ENCODE results near the gene SDC3. TPM values are rescaled to one million over a fixed set of nuclear protein-coding genes. Genes with fewer than 3 reads are reported as not detected.

The SDC3 gene
- total RNA-seq, 1 donor from 2014 or later = 0.71 TPM

DNA sequence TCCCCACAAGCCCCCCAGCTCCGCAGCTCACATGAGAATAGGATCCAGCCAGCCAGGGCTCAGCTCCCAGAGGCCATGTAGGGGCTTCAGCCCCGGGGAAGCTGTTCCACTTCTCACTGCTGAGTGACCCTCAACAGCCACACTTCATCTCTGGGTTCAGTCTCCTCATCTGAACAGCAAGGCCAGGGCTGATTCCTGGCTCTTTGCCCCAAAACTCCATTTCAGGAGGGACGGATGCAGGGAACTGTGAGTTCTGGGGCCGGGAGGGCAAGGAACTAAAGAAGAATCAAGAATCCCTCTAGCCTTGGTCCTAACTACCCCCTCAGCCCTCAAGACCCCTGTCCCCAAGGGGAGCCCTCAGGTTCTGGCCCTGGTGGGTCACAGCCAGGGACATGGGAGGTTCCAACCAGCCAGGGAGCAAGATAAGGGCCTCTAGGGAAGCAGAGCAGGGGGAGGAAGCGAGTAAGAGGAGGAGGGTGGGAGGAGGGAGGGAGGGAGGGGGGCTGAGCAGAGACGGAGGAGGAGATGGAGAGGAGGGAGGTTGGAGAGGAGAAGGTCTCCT, 13.1 kb downstream of the SDC3 start:
- Mint-ChIP-seq H3K4me3 (no peak overlapping the region), H3K27ac (no peak overlapping the region), H3K4me1 (peaks cover 25% of the 10 kb centered on the region), H3K27me3 (peaks cover 29% of the 10 kb centered on the region), H3K9me3 (no peaks in the 10 kb centered on the region), H3K36me3 (ENCODE audit: low read depth) (no peaks in the 10 kb centered on the region)
- ATAC-seq (ENCODE audit: low read depth) (no peak), DNase-seq (no peak)
- ChIA-PET CTCF (no interaction called here), POLR2A (no interaction called here)
- intact Hi-C loops (cut with micrococcal nuclease) = no loop called here
- no peak for TF ChIP-seq CTCF (IDR thresholded peaks at IDR 0.05)

- ATAC-seq (ENCODE audit: low read depth) = no peak
- peaks cover 29% of the 10 kb centered on the region for H3K27me3 Mint-ChIP-seq
- no peak overlapping the region for H3K4me3 Mint-ChIP-seq
Measured at GRCh38 chr1:30894508-30894973, 14.0 kb downstream of the SDC3 start.

GRCh38 chr1:30893776-30894507, 14.6 kb downstream of the SDC3 start:
- Mint-ChIP-seq H3K27ac (no peak overlapping the region), H3K4me3 (no peak overlapping the region), H3K9me3 (no peaks in the 10 kb centered on the region), H3K36me3 (ENCODE audit: low read depth) (no peaks in the 10 kb centered on the region), H3K27me3 (peaks cover 31% of the 10 kb centered on the region), H3K4me1 (peaks cover 17% of the 10 kb centered on the region)
- no peak for TF ChIP-seq CTCF (IDR thresholded peaks at IDR 0.05)
- ChIA-PET CTCF (interaction anchor here (1.3 kb wide), 1 partner anchor 93 kb away, joined by 3 read pairs; no protein-coding TSS in a partner anchor), POLR2A (no interaction called here)
- no peak for ATAC-seq (ENCODE audit: low read depth)
- intact Hi-C loops (cut with micrococcal nuclease) = no loop called here
- no peak for DNase-seq

More at GRCh38 chr1:30894508-30894973, 14.0 kb downstream of the SDC3 start:
- Mint-ChIP-seq H3K36me3 (ENCODE audit: low read depth) (no peaks in the 10 kb centered on the region), H3K9me3 (no peaks in the 10 kb centered on the region), H3K27ac (no peak overlapping the region), H3K4me1 (peaks cover 23% of the 10 kb centered on the region)
- ChIA-PET CTCF (no interaction called here), POLR2A (no interaction called here)
- intact Hi-C loops (cut with micrococcal nuclease) = no loop called here
- TF ChIP-seq CTCF (IDR thresholded peaks at IDR 0.05) = no peak
- DNase-seq = no peak

DNA sequence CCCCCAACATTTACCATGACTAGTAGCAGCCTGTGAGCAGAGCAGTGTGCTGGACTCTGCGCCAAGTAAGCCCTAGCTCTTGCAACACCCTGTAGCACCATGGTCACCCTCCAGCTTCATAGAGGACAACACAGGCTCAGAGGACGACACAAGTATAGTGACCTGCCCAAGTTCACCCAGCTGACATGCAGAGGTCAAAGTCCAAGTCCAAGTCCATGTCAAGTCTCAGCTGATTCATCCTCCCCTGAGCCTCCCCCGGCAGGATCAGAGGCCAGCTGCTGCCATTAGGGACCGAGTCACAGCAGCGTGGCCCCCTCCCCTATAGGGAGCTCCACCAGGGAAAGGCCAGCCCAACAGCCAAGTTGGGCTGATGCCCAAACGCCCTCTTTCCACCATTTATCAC, 15.9 kb downstream of the SDC3 start:
- CTCF ChIA-PET = interaction anchor here (0.7 to 1.3 kb wide), 2 partner anchors 27 to 92 kb away, joined by 3 read pairs; no protein-coding TSS in a partner anchor

More for the DNA sequence above, 15.9 kb downstream of the SDC3 start:
- intact Hi-C loops (cut with micrococcal nuclease) = no loop called here
- Mint-ChIP-seq H3K4me3 (no peak overlapping the region), H3K27me3 (peaks cover 31% of the 10 kb centered on the region), H3K4me1 (peaks cover 8% of the 10 kb centered on the region), H3K36me3 (ENCODE audit: low read depth) (no peaks in the 10 kb centered on the region), H3K27ac (no peak overlapping the region), H3K9me3 (no peaks in the 10 kb centered on the region)
- no peak for TF ChIP-seq CTCF (IDR thresholded peaks at IDR 0.05)
- no peak for ATAC-seq (ENCODE audit: low read depth)
- DNase-seq = no peak
- POLR2A ChIA-PET = no interaction called here

Measured in activated B cell treated with CpG ODN at 0.5 μM for 24 hours (primary cell).